Measurements from ENCODE around the gene SPATA12. TPM values are rescaled to one million over a fixed set of nuclear protein-coding genes. Genes with fewer than 3 reads are reported as not detected.

SPATA12 gene
- total RNA-seq, 6 experiments from 2014 or later: 0.09 TPM; not detected in 5

GRCh38 chr3:57015912-57016311 lies 44.6 kb upstream of the SPATA12 start:
- intact Hi-C loops (cut with DNase I): no loop called here
- WGBS (ENCODE audit: insufficient coverage, low coverage, low lambda C conversion rate, missing lambda C conversion rate): 74% methylated on average over 5 of the region's 6 CpGs

GRCh38 chr3:57017459-57017845 lies 43.0 kb upstream of the SPATA12 start:
- ATAC-seq (no peak), DNase-seq (no peak)
- intact Hi-C loops (cut with DNase I): no loop called here
- WGBS (ENCODE audit: insufficient coverage, low coverage, low lambda C conversion rate, missing lambda C conversion rate): 37% methylated on average over 8 of the region's 8 CpGs
- no peaks in the 10 kb centered on the region for H3K27me3 ChIP-seq
- H3K4me1 ChIP-seq: no peaks in the 10 kb centered on the region
- H3K9me3 ChIP-seq: no peaks in the 10 kb centered on the region
- H3K36me3 ChIP-seq: no peaks in the 10 kb centered on the region
- no peak overlapping the region for H3K27ac ChIP-seq
- no peak overlapping the region for H3K4me3 ChIP-seq
- TF ChIP-seq POLR2A (IDR thresholded peaks at IDR 0.05) (no peak), CTCF (IDR thresholded peaks at IDR 0.05) (no peak)

More at GRCh38 chr3:57015912-57016311, 44.6 kb upstream of the SPATA12 start:
- Histone ChIP-seq H3K36me3 (no peaks in the 10 kb centered on the region), H3K4me3 (no peak overlapping the region), H3K27me3 (no peaks in the 10 kb centered on the region), H3K27ac (no peak overlapping the region), H3K4me1 (no peaks in the 10 kb centered on the region), H3K9me3 (no peaks in the 10 kb centered on the region)
- DNase-seq (no peak), ATAC-seq (no peak)
- TF ChIP-seq CTCF (IDR thresholded peaks at IDR 0.05) (no peak), POLR2A (IDR thresholded peaks at IDR 0.05) (no peak)

- H3K27me3 ChIP-seq: no peaks in the 10 kb centered on the region
- ATAC-seq (no peak), DNase-seq (no peak)
- no peaks in the 10 kb centered on the region for H3K36me3 ChIP-seq
- H3K4me1 ChIP-seq: no peaks in the 10 kb centered on the region
- H3K9me3 ChIP-seq: no peaks in the 10 kb centered on the region
- TF ChIP-seq POLR2A (IDR thresholded peaks at IDR 0.05): no peak
- no peak for TF ChIP-seq CTCF (IDR thresholded peaks at IDR 0.05)
- intact Hi-C loops (cut with DNase I): no loop called here
- H3K4me3 ChIP-seq: no peak overlapping the region
- H3K27ac ChIP-seq: no peak overlapping the region
These were observed 42.2 kb upstream of the SPATA12 start for GRCh38 chr3:57018246-57018645.

GRCh38 chr3:57019057-57019456 lies 41.4 kb upstream of the SPATA12 start:
- no peaks in the 10 kb centered on the region for H3K9me3 ChIP-seq
- H3K27ac ChIP-seq: no peak overlapping the region
- no peak overlapping the region for H3K4me3 ChIP-seq
- no peak for ATAC-seq
- intact Hi-C loops (cut with DNase I): no loop called here
- H3K36me3 ChIP-seq: no peaks in the 10 kb centered on the region
- 56% methylated on average over 1 of the region's 3 CpGs for WGBS (ENCODE audit: insufficient coverage, low coverage, low lambda C conversion rate, missing lambda C conversion rate)
- no peaks in the 10 kb centered on the region for H3K4me1 ChIP-seq
- H3K27me3 ChIP-seq: no peaks in the 10 kb centered on the region
- TF ChIP-seq CTCF (IDR thresholded peaks at IDR 0.05) (no peak), POLR2A (IDR thresholded peaks at IDR 0.05) (no peak)
- no peak for DNase-seq

- intact Hi-C loops (cut with DNase I): no loop called here
- 38% methylated on average over 3 of the region's 3 CpGs for WGBS (ENCODE audit: insufficient coverage, low coverage, low lambda C conversion rate, missing lambda C conversion rate)
- no peak overlapping the region for H3K4me3 ChIP-seq
- no peaks in the 10 kb centered on the region for H3K4me1 ChIP-seq
- H3K36me3 ChIP-seq: no peaks in the 10 kb centered on the region
- TF ChIP-seq POLR2A (IDR thresholded peaks at IDR 0.05) (no peak), CTCF (IDR thresholded peaks at IDR 0.05) (no peak)
- H3K27me3 ChIP-seq: no peaks in the 10 kb centered on the region
- no peaks in the 10 kb centered on the region for H3K9me3 ChIP-seq
- no peak overlapping the region for H3K27ac ChIP-seq
- DNase-seq (no peak), ATAC-seq (no peak)
These were observed 35.2 kb upstream of the SPATA12 start for GRCh38 chr3:57025237-57025636.
